NCI-H2029 (cell line): ENCODE data around the gene DGKE.
A peak's percentile ranks its signal among the peaks of the same experiment; 100 is the strongest.

Experiments used
- DNase-seq: peaks from one replicate; lab custom pipeline; 2025; lab: John Stamatoyannopoulos, UW

DGKE gene

GRCh38 chr17:56833809-56834379, at the start of gene DGKE, which contains the start of gene C17orf67:
TSS of gene DGKE (plus strand) at chr17:56834151. CDS start at chr17:56834796, 645 bp downstream.
TSS of gene C17orf67 (minus strand) at chr17:56833920. CDS start at chr17:56815810, 18,110 bp downstream.
- peak; percentile 84 for DNase-seq

GRCh38 chr17:56785405-56785804, 48.5 kb upstream of the DGKE start:
- no peak for DNase-seq

GRCh38 chr17:56785997-56786680, 47.8 kb upstream of the DGKE start:
- DNase-seq, result no peak

GRCh38 chr17:56786989-56787482, 46.9 kb upstream of the DGKE start:
- no peak for DNase-seq

GRCh38 chr17:56792267-56792666, 41.7 kb upstream of the DGKE start:
- no peak for DNase-seq

- DNase-seq, result no peak
These were observed 40.4 kb upstream of the DGKE start for GRCh38 chr17:56793531-56793930.

- DNase-seq, result no peak
These were observed 40.0 kb upstream of the DGKE start for GRCh38 chr17:56793957-56794356.

- DNase-seq, result no peak
These were observed 38.6 kb upstream of the DGKE start for GRCh38 chr17:56795221-56795865.

GRCh38 chr17:56796536-56796935, 37.4 kb upstream of the DGKE start:
- no peak for DNase-seq

GRCh38 chr17:56798916-56799315, 35.0 kb upstream of the DGKE start:
- DNase-seq, result no peak

GRCh38 chr17:56801459-56802178, 32.3 kb upstream of the DGKE start:
- no peak for DNase-seq

- DNase-seq, result no peak
These were observed 30.9 kb upstream of the DGKE start for GRCh38 chr17:56803071-56803470.

GRCh38 chr17:56804454-56804853, 29.5 kb upstream of the DGKE start:
- DNase-seq, result no peak

GRCh38 chr17:56806949-56807348, 27.0 kb upstream of the DGKE start:
- no peak for DNase-seq

- DNase-seq, result no peak
These were observed 26.2 kb upstream of the DGKE start for GRCh38 chr17:56807723-56808122.

GRCh38 chr17:56808503-56808902, 25.4 kb upstream of the DGKE start:
- DNase-seq, result no peak

- DNase-seq, result no peak
These were observed 24.7 kb upstream of the DGKE start for GRCh38 chr17:56809106-56809819.

GRCh38 chr17:56809820-56810179, 24.2 kb upstream of the DGKE start:
- DNase-seq, result no peak

GRCh38 chr17:56810343-56810742, 23.6 kb upstream of the DGKE start:
- DNase-seq, result no peak

- DNase-seq, result no peak
These were observed 22.8 kb upstream of the DGKE start for GRCh38 chr17:56810891-56811775.

- no peak for DNase-seq
These were observed 21.0 kb upstream of the DGKE start for GRCh38 chr17:56812901-56813388.
